ENCODE data around the gene BEND5.

The BEND5 gene

GRCh38 chr1:48776393-48777218 is at the start of gene BEND5:
Gene BEND5, minus strand, starts transcription at chr1:48776891. Its CDS starts 60 bp downstream, at chr1:48776831.
- peaks cover 52% of the 10 kb centered on the region for H3K27me3 ChIP-seq (ENCODE audit: insufficient read depth, low read length)
- no peak within 1 kb of the TSS for H3K27ac ChIP-seq (ENCODE audit: low read depth, low read length)
- H3K36me3 ChIP-seq (ENCODE audit: insufficient read depth, low read length), result no peaks in the 10 kb centered on the region
- H3K4me3 ChIP-seq (ENCODE audit: low read depth, low read length), result peak within 1 kb of the TSS; percentile 53
- H3K79me2 ChIP-seq (ENCODE audit: control insufficient read depth, insufficient read depth, low read length, unreplicated experiment), result no peaks in the 10 kb centered on the region
- no peaks in the 10 kb centered on the region for H3K4me1 ChIP-seq (ENCODE audit: control insufficient read depth, insufficient read depth, low read length, unreplicated experiment)
- H2AFZ ChIP-seq (ENCODE audit: low read length, unreplicated experiment), result no peak within 1 kb of the TSS

- H3K27ac ChIP-seq (ENCODE audit: low read depth, low read length), result no peak overlapping the region
- no peaks in the 10 kb centered on the region for H3K4me1 ChIP-seq (ENCODE audit: control insufficient read depth, insufficient read depth, low read length, unreplicated experiment)
- H3K4me3 ChIP-seq (ENCODE audit: low read depth, low read length), result no peak overlapping the region
- no peaks in the 10 kb centered on the region for H3K79me2 ChIP-seq (ENCODE audit: control insufficient read depth, insufficient read depth, low read length, unreplicated experiment)
- H2AFZ ChIP-seq (ENCODE audit: low read length, unreplicated experiment), result no peak overlapping the region
- no peaks in the 10 kb centered on the region for H3K36me3 ChIP-seq (ENCODE audit: insufficient read depth, low read length)
- H3K27me3 ChIP-seq (ENCODE audit: insufficient read depth, low read length), result peaks cover 35% of the 10 kb centered on the region
Measured at GRCh38 chr1:48823168-48823567, 46.5 kb upstream of the BEND5 start.

GRCh38 chr1:48820491-48820890 is 43.8 kb upstream of the BEND5 start:
- Histone ChIP-seq H3K36me3 (ENCODE audit: insufficient read depth, low read length) (no peaks in the 10 kb centered on the region), H2AFZ (ENCODE audit: low read length, unreplicated experiment) (no peak overlapping the region), H3K27me3 (ENCODE audit: insufficient read depth, low read length) (peaks cover 14% of the 10 kb centered on the region), H3K27ac (ENCODE audit: low read depth, low read length) (no peak overlapping the region), H3K79me2 (ENCODE audit: control insufficient read depth, insufficient read depth, low read length, unreplicated experiment) (no peaks in the 10 kb centered on the region), H3K4me3 (ENCODE audit: low read depth, low read length) (no peak overlapping the region), H3K4me1 (ENCODE audit: control insufficient read depth, insufficient read depth, low read length, unreplicated experiment) (no peaks in the 10 kb centered on the region)

GRCh38 chr1:48817505-48818114 is 40.9 kb upstream of the BEND5 start:
- H3K4me1 ChIP-seq (ENCODE audit: control insufficient read depth, insufficient read depth, low read length, unreplicated experiment), result no peaks in the 10 kb centered on the region
- no peak overlapping the region for H2AFZ ChIP-seq (ENCODE audit: low read length, unreplicated experiment)
- no peak overlapping the region for H3K4me3 ChIP-seq (ENCODE audit: low read depth, low read length)
- peaks cover 10% of the 10 kb centered on the region for H3K27me3 ChIP-seq (ENCODE audit: insufficient read depth, low read length)
- no peaks in the 10 kb centered on the region for H3K79me2 ChIP-seq (ENCODE audit: control insufficient read depth, insufficient read depth, low read length, unreplicated experiment)
- H3K36me3 ChIP-seq (ENCODE audit: insufficient read depth, low read length), result no peaks in the 10 kb centered on the region
- H3K27ac ChIP-seq (ENCODE audit: low read depth, low read length), result no peak overlapping the region

GRCh38 chr1:48810740-48811139 is 34.0 kb upstream of the BEND5 start:
- H3K4me3 ChIP-seq (ENCODE audit: low read depth, low read length), result no peak overlapping the region
- no peaks in the 10 kb centered on the region for H3K4me1 ChIP-seq (ENCODE audit: control insufficient read depth, insufficient read depth, low read length, unreplicated experiment)
- no peak overlapping the region for H3K27ac ChIP-seq (ENCODE audit: low read depth, low read length)
- no peaks in the 10 kb centered on the region for H3K27me3 ChIP-seq (ENCODE audit: insufficient read depth, low read length)
- no peaks in the 10 kb centered on the region for H3K79me2 ChIP-seq (ENCODE audit: control insufficient read depth, insufficient read depth, low read length, unreplicated experiment)
- H2AFZ ChIP-seq (ENCODE audit: low read length, unreplicated experiment), result no peak overlapping the region
- H3K36me3 ChIP-seq (ENCODE audit: insufficient read depth, low read length), result no peaks in the 10 kb centered on the region

- no peak overlapping the region for H3K27ac ChIP-seq (ENCODE audit: low read depth, low read length)
- no peak overlapping the region for H3K4me3 ChIP-seq (ENCODE audit: low read depth, low read length)
- no peaks in the 10 kb centered on the region for H3K27me3 ChIP-seq (ENCODE audit: insufficient read depth, low read length)
- no peaks in the 10 kb centered on the region for H3K36me3 ChIP-seq (ENCODE audit: insufficient read depth, low read length)
- H3K4me1 ChIP-seq (ENCODE audit: control insufficient read depth, insufficient read depth, low read length, unreplicated experiment), result no peaks in the 10 kb centered on the region
- H2AFZ ChIP-seq (ENCODE audit: low read length, unreplicated experiment), result no peak overlapping the region
- H3K79me2 ChIP-seq (ENCODE audit: control insufficient read depth, insufficient read depth, low read length, unreplicated experiment), result no peaks in the 10 kb centered on the region
Measured at GRCh38 chr1:48808496-48808895, 31.8 kb upstream of the BEND5 start.

GRCh38 chr1:48807554-48808260 is 31.0 kb upstream of the BEND5 start:
- no peaks in the 10 kb centered on the region for H3K4me1 ChIP-seq (ENCODE audit: control insufficient read depth, insufficient read depth, low read length, unreplicated experiment)
- no peaks in the 10 kb centered on the region for H3K36me3 ChIP-seq (ENCODE audit: insufficient read depth, low read length)
- H3K27me3 ChIP-seq (ENCODE audit: insufficient read depth, low read length), result no peaks in the 10 kb centered on the region
- H3K4me3 ChIP-seq (ENCODE audit: low read depth, low read length), result no peak overlapping the region
- H3K27ac ChIP-seq (ENCODE audit: low read depth, low read length), result no peak overlapping the region
- no peak overlapping the region for H2AFZ ChIP-seq (ENCODE audit: low read length, unreplicated experiment)
- H3K79me2 ChIP-seq (ENCODE audit: control insufficient read depth, insufficient read depth, low read length, unreplicated experiment), result no peaks in the 10 kb centered on the region

GRCh38 chr1:48803474-48803873 is 26.8 kb upstream of the BEND5 start:
- Histone ChIP-seq H3K4me3 (ENCODE audit: low read depth, low read length) (no peak overlapping the region), H3K4me1 (ENCODE audit: control insufficient read depth, insufficient read depth, low read length, unreplicated experiment) (no peaks in the 10 kb centered on the region), H3K79me2 (ENCODE audit: control insufficient read depth, insufficient read depth, low read length, unreplicated experiment) (no peaks in the 10 kb centered on the region), H3K27ac (ENCODE audit: low read depth, low read length) (no peak overlapping the region), H2AFZ (ENCODE audit: low read length, unreplicated experiment) (no peak overlapping the region), H3K36me3 (ENCODE audit: insufficient read depth, low read length) (no peaks in the 10 kb centered on the region), H3K27me3 (ENCODE audit: insufficient read depth, low read length) (no peaks in the 10 kb centered on the region)

GRCh38 chr1:48794816-48795215 is 18.1 kb upstream of the BEND5 start:
- no peak overlapping the region for H3K4me3 ChIP-seq (ENCODE audit: low read depth, low read length)
- no peaks in the 10 kb centered on the region for H3K4me1 ChIP-seq (ENCODE audit: control insufficient read depth, insufficient read depth, low read length, unreplicated experiment)
- no peaks in the 10 kb centered on the region for H3K36me3 ChIP-seq (ENCODE audit: insufficient read depth, low read length)
- no peak overlapping the region for H3K27ac ChIP-seq (ENCODE audit: low read depth, low read length)
- no peaks in the 10 kb centered on the region for H3K79me2 ChIP-seq (ENCODE audit: control insufficient read depth, insufficient read depth, low read length, unreplicated experiment)
- H3K27me3 ChIP-seq (ENCODE audit: insufficient read depth, low read length), result no peaks in the 10 kb centered on the region
- no peak overlapping the region for H2AFZ ChIP-seq (ENCODE audit: low read length, unreplicated experiment)

GRCh38 chr1:48793863-48794262 is 17.2 kb upstream of the BEND5 start:
- Histone ChIP-seq H3K27ac (ENCODE audit: low read depth, low read length) (no peak overlapping the region), H2AFZ (ENCODE audit: low read length, unreplicated experiment) (no peak overlapping the region), H3K79me2 (ENCODE audit: control insufficient read depth, insufficient read depth, low read length, unreplicated experiment) (no peaks in the 10 kb centered on the region), H3K27me3 (ENCODE audit: insufficient read depth, low read length) (no peaks in the 10 kb centered on the region), H3K36me3 (ENCODE audit: insufficient read depth, low read length) (no peaks in the 10 kb centered on the region), H3K4me3 (ENCODE audit: low read depth, low read length) (no peak overlapping the region), H3K4me1 (ENCODE audit: control insufficient read depth, insufficient read depth, low read length, unreplicated experiment) (no peaks in the 10 kb centered on the region)
